Left ventricle myocardium inferior (tissue), 1 donor: ENCODE results near the gene SURF4. TPM values are rescaled to one million over a fixed set of nuclear protein-coding genes. Genes with fewer than 3 reads are reported as not detected.

ENCODE experiments used
- DNase-seq: peaks from one replicate; pipeline ENCODE4 v3.0.0-alpha.2; 2020
- H3K27ac ChIP-seq: fragments of 200-600 bp; replicated peaks from 2 replicates; pipeline ENCODE4 v1.8.0; 2021
- H3K27me3 ChIP-seq: fragments of 200-600 bp; 2 replicates; pipeline ENCODE4 v1.8.0; 2021; ENCODE audit warnings: low read depth
- H3K36me3 ChIP-seq: fragments of 200-600 bp; 2 replicates; pipeline ENCODE4 v1.8.0; 2021
- H3K4me1 ChIP-seq: fragments of 200-600 bp; 2 replicates; pipeline ENCODE4 v1.8.0; 2021
- H3K4me3 ChIP-seq: fragments of 200-600 bp; 2 replicates; pipeline ENCODE4 v1.8.0; 2021; ENCODE audit warnings: mild to moderate bottlenecking, moderate library complexity
- H3K9me3 ChIP-seq: fragments of 200-600 bp; replicated peaks from 2 replicates; pipeline ENCODE4 v1.8.0; 2021
- intact Hi-C: fragments of 100-400 bp; cut with micrococcal nuclease; formaldehyde crosslinking; loops from one replicate; pipeline ENCODE4 v1.11.0; 2022
- total RNA-seq: library from RNA; stranded (reverse); fragmentation: NEBNext Ultra II Directional; extraction: Animal tissue kit (Norgen Biotek cat#: 25700); gene quantifications from one replicate; pipeline ENCODE4 v1.2.1, GENCODE V29; 2021
- TF ChIP-seq, protein P1 (sequence below): fragments of 200-600 bp; IDR thresholded peaks from 2 replicates; pipeline ENCODE4 v1.8.0; 2021; ENCODE audit warnings: antibody characterized with exemption, mild to moderate bottlenecking, borderline replicate concordance
- donor health status: DM: no; HTN: yes; CAD: no; lungs with severe emphysema.

The SURF4 gene
- total RNA-seq, 1 donor from 2014 or later = 61.9 TPM

DNA sequence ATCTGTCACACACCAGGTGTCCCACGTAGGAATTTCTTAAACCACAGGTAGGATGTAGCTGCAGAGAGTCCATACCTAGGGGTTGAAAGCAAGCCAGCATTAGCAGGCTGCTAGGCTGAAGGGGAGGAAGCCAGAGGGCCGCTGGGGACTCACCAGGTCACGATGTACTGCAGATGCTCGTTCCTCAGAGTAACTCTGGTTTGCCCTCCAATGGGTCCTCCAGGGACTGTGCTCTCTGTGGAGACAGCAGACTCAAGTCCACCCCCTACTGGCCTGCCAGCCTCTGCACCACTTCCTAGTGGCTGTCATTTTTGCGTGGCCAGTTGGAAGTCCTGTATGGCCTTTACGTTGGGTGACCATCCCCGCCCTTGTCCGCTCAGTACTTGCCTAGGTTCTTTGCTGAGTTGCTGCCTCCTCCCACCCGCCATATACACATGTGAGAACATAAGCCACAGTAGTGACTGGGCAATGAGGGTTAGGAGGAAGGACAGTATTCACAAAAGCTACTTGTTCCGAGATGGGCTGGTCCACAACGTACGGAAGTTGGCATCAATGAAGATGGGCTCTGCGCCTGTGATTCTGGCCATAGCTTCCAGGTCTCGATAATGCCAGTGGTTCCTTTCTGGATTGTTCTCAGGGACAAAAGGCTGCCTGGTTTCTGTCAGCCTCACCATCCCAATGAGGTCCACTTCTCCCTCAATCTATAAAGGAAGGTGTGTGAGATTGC lies 23.8 kb downstream of the SURF4 start:
- TF ChIP-seq, protein P1, sequence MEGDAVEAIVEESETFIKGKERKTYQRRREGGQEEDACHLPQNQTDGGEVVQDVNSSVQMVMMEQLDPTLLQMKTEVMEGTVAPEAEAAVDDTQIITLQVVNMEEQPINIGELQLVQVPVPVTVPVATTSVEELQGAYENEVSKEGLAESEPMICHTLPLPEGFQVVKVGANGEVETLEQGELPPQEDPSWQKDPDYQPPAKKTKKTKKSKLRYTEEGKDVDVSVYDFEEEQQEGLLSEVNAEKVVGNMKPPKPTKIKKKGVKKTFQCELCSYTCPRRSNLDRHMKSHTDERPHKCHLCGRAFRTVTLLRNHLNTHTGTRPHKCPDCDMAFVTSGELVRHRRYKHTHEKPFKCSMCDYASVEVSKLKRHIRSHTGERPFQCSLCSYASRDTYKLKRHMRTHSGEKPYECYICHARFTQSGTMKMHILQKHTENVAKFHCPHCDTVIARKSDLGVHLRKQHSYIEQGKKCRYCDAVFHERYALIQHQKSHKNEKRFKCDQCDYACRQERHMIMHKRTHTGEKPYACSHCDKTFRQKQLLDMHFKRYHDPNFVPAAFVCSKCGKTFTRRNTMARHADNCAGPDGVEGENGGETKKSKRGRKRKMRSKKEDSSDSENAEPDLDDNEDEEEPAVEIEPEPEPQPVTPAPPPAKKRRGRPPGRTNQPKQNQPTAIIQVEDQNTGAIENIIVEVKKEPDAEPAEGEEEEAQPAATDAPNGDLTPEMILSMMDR = peak; percentile 49
- Histone ChIP-seq H3K27me3 (no peaks in the 10 kb centered on the region), H3K27ac (no peak overlapping the region), H3K9me3 (no peaks in the 10 kb centered on the region), H3K4me1 (peaks cover 56% of the 10 kb centered on the region), H3K4me3 (no peak overlapping the region), H3K36me3 (peaks cover 56% of the 10 kb centered on the region)
- DNase-seq = no peak
- intact Hi-C loops = no loop called here

DNA sequence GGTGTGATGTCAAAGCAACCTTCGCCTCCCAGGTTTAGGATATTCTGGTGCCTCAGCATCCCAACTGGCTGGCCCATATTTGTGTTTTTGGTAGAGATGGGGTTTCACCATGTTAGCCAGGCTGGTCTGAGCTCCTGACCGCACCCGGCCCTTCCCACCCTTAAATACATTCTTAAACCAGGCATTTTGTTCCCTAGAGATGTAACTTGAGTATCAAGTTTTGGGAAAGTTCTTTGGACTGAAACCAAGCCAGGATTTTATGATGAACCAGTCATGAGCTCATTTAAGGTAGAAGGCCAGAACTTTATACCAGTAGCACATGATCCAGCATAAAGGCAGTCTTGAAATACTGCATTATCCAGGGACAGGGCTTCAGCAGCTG lies 24.3 kb downstream of the SURF4 start:
- TF ChIP-seq, protein P1 = no peak
- Histone ChIP-seq H3K9me3 (no peaks in the 10 kb centered on the region), H3K27me3 (no peaks in the 10 kb centered on the region), H3K4me3 (no peak overlapping the region), H3K4me1 (peaks cover 56% of the 10 kb centered on the region), H3K27ac (no peak overlapping the region), H3K36me3 (peaks cover 56% of the 10 kb centered on the region)
- DNase-seq = no peak
- intact Hi-C loops = no loop called here

DNA sequence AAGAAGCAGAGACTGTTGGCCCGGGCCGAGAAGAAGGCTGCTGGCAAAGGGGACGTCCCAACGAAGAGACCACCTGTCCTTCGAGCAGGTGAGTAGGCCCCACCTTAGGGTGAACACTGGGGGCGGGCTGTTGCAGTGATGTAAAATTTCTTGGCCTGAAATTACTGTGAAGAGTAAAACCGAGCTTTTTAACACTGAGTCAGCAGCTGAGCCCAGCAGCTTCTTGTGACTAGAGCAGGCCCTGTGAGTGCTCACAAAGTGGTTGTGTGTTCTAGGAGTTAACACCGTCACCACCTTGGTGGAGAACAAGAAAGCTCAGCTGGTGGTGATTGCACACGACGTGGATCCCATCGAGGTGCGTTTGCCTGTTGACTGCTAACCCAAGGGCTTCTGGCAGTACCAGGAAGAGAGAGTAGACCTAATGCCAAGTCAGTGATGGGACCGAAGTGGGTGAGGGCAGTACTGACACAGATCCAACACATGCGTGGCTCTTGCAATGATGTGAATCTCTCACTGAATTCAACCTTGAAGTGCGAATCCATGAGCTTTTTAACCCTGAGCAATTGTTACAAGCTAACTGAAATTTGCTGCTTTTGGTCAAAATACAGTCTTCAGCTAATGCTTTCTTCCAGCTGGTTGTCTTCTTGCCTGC lies 25.8 kb downstream of the SURF4 start:
- Histone ChIP-seq H3K27ac (no peak overlapping the region), H3K9me3 (no peaks in the 10 kb centered on the region), H3K36me3 (peaks cover 62% of the 10 kb centered on the region), H3K27me3 (no peaks in the 10 kb centered on the region), H3K4me1 (peaks cover 53% of the 10 kb centered on the region), H3K4me3 (no peak overlapping the region)
- no peak for DNase-seq
- intact Hi-C loops = no loop called here
- TF ChIP-seq, protein P1 = no peak

DNA sequence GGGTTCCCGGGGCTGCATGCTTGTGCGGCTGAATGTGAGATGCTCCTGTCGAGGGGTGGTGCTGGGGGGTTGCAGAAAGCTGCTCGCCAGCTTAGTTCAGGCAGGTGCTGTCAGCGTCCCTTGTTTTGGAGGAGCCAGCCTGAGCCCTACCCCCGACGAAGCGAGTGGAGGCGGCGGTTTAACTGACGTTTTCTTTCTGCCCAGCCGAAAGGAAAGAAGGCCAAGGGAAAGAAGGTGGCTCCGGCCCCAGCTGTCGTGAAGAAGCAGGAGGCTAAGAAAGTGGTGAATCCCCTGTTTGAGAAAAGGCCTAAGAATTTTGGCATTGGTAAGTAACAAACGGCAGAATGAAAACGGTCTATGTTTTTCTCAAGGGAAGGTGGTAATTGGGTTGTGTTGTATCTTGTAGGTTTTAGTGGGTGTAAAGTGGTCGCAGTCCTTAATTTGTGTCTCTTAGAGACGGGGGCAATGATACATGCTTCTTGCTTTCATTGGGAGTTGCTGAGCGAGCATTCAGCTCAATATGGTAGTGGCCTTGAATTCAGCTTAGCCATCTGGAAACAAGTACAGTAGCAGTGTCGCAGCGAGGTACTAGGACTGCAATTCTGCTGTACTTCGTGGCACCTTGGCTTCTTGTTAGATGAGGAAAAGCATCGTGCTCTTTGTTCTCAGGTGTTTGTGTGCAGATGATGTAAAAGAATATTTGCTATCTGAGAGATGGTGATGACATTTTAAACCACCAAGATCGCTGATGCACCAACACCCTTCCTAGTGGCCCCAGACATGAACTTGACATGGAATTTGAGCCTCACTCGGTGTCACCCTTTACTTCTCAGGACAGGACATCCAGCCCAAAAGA lies 26.9 kb downstream of the SURF4 start:
- intact Hi-C loops = no loop called here

More for the DNA sequence above, 26.9 kb downstream of the SURF4 start:
- TF ChIP-seq, protein P1 = no peak
- Histone ChIP-seq H3K36me3 (peaks cover 69% of the 10 kb centered on the region), H3K27me3 (no peaks in the 10 kb centered on the region), H3K27ac (peak overlapping the region; percentile 91), H3K9me3 (no peaks in the 10 kb centered on the region), H3K4me3 (peak overlapping the region; percentile 100), H3K4me1 (peaks cover 45% of the 10 kb centered on the region)
- no peak for DNase-seq
